Measurements from ENCODE around the gene TREML1. TPM values are rescaled to one million over a fixed set of nuclear protein-coding genes. Genes with fewer than 3 reads are reported as not detected.

Gene TREML1
- total and polyA plus RNA-seq, 9 of the 15 experiments (the other 6 are each of a cell fraction or from before 2014, with no cell fraction given): not detected

DNA sequence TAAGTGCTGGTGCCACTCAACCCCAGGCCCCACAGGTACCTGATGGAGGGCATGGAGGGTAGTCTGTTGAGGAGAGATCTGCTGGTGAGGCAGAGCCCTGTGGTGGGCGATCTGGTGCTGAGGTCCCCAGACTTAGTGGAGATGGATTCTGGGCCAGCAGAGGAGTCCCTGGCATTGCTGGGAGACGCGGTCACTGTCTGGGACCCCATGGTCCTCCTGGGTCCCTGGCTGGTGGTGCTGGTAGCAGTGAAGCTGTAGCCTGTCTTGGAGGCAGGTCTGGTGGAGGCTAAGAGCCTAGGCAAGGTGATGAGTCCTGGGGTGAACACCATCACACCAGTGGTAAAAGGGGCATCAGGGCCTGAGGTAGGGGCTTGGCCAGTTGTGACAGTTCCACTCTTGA is 40.2 kb upstream of the TREML1 start (continued):
- TF ChIP-seq, protein P1, sequence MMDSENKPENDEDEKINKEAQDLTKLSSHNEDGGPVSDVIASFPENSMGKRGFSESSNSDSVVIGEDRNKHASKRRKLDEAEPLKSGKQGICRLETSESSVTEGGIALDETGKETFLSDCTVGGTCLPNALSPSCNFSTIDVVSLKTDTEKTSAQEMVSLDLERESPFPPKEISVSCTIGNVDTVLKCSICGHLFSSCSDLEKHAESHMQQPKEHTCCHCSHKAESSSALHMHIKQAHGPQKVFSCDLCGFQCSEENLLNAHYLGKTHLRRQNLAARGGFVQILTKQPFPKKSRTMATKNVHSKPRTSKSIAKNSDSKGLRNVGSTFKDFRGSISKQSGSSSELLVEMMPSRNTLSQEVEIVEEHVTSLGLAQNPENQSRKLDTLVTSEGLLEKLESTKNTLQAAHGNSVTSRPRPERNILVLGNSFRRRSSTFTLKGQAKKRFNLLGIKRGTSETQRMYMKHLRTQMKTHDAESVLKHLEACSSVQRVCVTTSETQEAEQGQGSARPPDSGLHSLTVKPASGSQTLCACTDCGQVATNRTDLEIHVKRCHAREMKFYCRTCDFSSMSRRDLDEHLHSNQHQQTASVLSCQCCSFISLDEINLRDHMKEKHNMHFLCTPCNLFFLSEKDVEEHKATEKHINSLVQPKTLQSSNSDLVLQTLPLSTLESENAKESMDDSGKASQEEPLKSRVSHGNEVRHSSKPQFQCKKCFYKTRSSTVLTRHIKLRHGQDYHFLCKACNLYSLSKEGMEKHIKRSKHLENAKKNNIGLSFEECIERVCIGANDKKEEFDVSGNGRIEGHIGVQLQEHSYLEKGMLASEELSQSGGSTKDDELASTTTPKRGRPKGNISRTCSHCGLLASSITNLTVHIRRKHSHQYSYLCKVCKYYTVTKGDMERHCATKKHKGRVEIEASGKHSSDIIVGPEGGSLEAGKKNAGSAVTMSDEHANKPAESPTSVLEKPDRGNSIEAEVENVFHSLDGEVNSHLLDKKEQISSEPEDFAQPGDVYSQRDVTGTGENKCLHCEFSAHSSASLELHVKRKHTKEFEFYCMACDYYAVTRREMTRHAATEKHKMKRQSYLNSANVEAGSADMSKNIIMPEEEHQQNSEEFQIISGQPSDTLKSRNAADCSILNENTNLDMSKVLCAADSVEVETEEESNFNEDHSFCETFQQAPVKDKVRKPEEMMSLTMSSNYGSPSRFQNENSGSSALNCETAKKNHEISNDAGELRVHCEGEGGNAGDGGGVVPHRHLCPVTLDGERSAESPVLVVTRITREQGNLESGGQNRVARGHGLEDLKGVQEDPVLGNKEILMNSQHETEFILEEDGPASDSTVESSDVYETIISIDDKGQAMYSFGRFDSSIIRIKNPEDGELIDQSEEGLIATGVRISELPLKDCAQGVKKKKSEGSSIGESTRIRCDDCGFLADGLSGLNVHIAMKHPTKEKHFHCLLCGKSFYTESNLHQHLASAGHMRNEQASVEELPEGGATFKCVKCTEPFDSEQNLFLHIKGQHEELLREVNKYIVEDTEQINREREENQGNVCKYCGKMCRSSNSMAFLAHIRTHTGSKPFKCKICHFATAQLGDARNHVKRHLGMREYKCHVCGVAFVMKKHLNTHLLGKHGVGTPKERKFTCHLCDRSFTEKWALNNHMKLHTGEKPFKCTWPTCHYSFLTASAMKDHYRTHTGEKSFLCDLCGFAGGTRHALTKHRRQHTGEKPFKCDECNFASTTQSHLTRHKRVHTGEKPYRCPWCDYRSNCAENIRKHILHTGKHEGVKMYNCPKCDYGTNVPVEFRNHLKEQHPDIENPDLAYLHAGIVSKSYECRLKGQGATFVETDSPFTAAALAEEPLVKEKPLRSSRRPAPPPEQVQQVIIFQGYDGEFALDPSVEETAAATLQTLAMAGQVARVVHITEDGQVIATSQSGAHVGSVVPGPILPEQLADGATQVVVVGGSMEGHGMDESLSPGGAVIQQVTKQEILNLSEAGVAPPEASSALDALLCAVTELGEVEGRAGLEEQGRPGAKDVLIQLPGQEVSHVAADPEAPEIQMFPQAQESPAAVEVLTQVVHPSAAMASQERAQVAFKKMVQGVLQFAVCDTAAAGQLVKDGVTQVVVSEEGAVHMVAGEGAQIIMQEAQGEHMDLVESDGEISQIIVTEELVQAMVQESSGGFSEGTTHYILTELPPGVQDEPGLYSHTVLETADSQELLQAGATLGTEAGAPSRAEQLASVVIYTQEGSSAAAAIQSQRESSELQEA (IDR thresholded peaks at IDR 0.05; ENCODE audit: low read depth): no peak
- no peak for TF ChIP-seq SMAD2 (IDR thresholded peaks at IDR 0.05; ENCODE audit: low read depth, low read length)
- TF ChIP-seq, protein P2, sequence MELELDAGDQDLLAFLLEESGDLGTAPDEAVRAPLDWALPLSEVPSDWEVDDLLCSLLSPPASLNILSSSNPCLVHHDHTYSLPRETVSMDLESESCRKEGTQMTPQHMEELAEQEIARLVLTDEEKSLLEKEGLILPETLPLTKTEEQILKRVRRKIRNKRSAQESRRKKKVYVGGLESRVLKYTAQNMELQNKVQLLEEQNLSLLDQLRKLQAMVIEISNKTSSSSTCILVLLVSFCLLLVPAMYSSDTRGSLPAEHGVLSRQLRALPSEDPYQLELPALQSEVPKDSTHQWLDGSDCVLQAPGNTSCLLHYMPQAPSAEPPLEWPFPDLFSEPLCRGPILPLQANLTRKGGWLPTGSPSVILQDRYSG (tag; conservative IDR thresholded peaks at IDR 0.05; ENCODE audit: low read depth): no peak
- no peak for TF ChIP-seq LCOR (CRISPR knock-in tag; IDR thresholded peaks at IDR 0.05)
- TF ChIP-seq LEF1 (IDR thresholded peaks at IDR 0.05): no peak

All from K562 (cell line).